Gastroesophageal sphincter (tissue), 3 donors: Measurements from ENCODE around the gene ROBO3.
A peak's percentile ranks its signal among the peaks of the same experiment; 100 is the strongest.

Experiments used
- EP300 ChIP-seq: sonication (generic); formaldehyde crosslinking; IDR thresholded peaks from one replicate; pipeline ENCODE4 v1.6.1; 2017; ENCODE audit warnings: antibody characterized with exemption, mild to moderate bottlenecking
- POLR2A ChIP-seq, 2 donors: fragments of 450-650 bp; IDR thresholded peaks; one replicate each; pipeline ENCODE4 v1.6.1; 2017; ENCODE audit warnings: antibody characterized with exemption in 2 of 2, mild to moderate bottlenecking in 2 of 2, moderate library complexity in 1 of 2
- POLR2AphosphoS5 ChIP-seq: sonication (generic); formaldehyde crosslinking; IDR thresholded peaks from one replicate; pipeline ENCODE4 v1.6.1; 2017; ENCODE audit warnings: antibody characterized with exemption
- TF ChIP-seq, protein P1 (sequence below), 4 experiments: fragments of 200-600 bp in 2 of 4; fragments of 450-650 bp in 2 of 4; sonication (generic) in 1 of 4; IDR thresholded peaks; one replicate each; pipeline ENCODE4 v1.5.1; 2017 to 2019; ENCODE audit warnings: antibody characterized with exemption in 4 of 4, mild to moderate bottlenecking in 2 of 4, moderate library complexity in 2 of 4

DNA sequence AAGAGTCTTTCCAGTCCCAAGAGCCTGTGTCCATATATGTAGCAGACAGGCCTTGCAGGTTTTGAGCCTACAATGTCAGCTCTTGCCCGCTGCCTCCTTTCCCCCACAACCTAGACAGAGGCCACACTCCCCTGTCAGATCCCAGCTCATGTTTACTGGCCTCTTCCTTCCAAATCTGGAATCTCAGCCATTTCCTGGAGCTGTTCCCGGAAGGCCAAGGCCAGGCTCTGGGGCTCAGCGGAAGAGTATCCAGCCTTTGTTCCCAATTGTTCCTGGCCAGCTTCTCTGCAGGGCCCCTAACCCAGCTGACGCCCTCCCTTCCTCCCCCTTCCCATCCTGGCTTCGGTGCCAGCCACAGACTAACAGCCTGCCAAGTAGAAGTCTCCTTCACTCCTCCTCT is 33.5 kb downstream of the ROBO3 start:
- TF ChIP-seq, protein P1, sequence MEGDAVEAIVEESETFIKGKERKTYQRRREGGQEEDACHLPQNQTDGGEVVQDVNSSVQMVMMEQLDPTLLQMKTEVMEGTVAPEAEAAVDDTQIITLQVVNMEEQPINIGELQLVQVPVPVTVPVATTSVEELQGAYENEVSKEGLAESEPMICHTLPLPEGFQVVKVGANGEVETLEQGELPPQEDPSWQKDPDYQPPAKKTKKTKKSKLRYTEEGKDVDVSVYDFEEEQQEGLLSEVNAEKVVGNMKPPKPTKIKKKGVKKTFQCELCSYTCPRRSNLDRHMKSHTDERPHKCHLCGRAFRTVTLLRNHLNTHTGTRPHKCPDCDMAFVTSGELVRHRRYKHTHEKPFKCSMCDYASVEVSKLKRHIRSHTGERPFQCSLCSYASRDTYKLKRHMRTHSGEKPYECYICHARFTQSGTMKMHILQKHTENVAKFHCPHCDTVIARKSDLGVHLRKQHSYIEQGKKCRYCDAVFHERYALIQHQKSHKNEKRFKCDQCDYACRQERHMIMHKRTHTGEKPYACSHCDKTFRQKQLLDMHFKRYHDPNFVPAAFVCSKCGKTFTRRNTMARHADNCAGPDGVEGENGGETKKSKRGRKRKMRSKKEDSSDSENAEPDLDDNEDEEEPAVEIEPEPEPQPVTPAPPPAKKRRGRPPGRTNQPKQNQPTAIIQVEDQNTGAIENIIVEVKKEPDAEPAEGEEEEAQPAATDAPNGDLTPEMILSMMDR (IDR thresholded peaks at IDR 0.05): no peak
- TF ChIP-seq EP300 (no peak), POLR2A (IDR thresholded peaks at IDR 0.05) (no peak), POLR2AphosphoS5 (peak; percentile 16)
